B cell (primary cell): ENCODE data around the gene GALNT11. TPM values are rescaled to one million over a fixed set of nuclear protein-coding genes. Genes with fewer than 3 reads are reported as not detected.
A peak's percentile ranks its signal among the peaks of the same experiment; 100 is the strongest.

Experiments used
- ATAC-seq: fragments of 200-7000 bp; cut with Tn5 transposase; one replicate; pipeline ENCODE4 v1.10.0; 2021; ENCODE audit warnings: low read depth, mild to moderate bottlenecking, moderate number of reproducible peaks, moderate library complexity
- CTCF ChIA-PET: fragments of 350-600 bp; sonication (Branson Sonifier 250); formaldehyde crosslinking; loops from one replicate; lab custom pipeline; 2021; ENCODE audit warnings: antibody characterized with exemption, inconsistent platforms; lab: Charles Lee
- POLR2A ChIA-PET: fragments of 350-600 bp; sonication (Branson Sonifier 250); formaldehyde crosslinking; loops from one replicate; lab custom pipeline; 2021; ENCODE audit warnings: antibody characterized with exemption; lab: Charles Lee
- DNase-seq: peaks from one replicate; pipeline ENCODE4 v3.0.0; 2013
- H2AFZ ChIP-seq: 2 replicates; pipeline ENCODE4 v1.6.1; 2012; ENCODE audit warnings: mild to moderate bottlenecking, low read depth, low read length; ENCODE audit not compliant: insufficient read depth, poor library complexity, severe bottlenecking
- H3K27ac ChIP-seq, 2 donors: 1 replicate in 1 of 2; 2 replicates in 1 of 2; pipeline ENCODE4 v1.5.1; 2012 to 2013; ENCODE audit warnings: low read length in 2 of 2, mild to moderate bottlenecking in 2 of 2, moderate library complexity in 1 of 2
- H3K27me3 ChIP-seq, 4 experiments: fragments of 200-600 bp in 1 of 4; sonication (generic) in 1 of 4; replicated peaks in 1 of 4; 1 replicate in 2 of 4; 2 replicates in 2 of 4; pipeline versions ENCODE4 v1.6.1 to v1.7.0; 2013 to 2016; ENCODE audit warnings: low read length in 3 of 4, mild to moderate bottlenecking in 2 of 4, mixed read lengths in 1 of 4, moderate library complexity in 1 of 4; ENCODE audit not compliant: insufficient read depth in 4 of 4, control insufficient read depth in 3 of 4; ENCODE audit errors: control extremely low read depth in 1 of 4
- H3K36me3 ChIP-seq, 2 experiments: replicated peaks in 1 of 2; 1 replicate in 1 of 2; 2 replicates in 1 of 2; pipeline versions ENCODE4 v1.6.1 to v1.7.1; 2013; ENCODE audit warnings: low read length in 1 of 2; ENCODE audit not compliant: insufficient read depth in 2 of 2, control insufficient read depth in 1 of 2; ENCODE audit errors: control extremely low read depth in 1 of 2, extremely low read depth in 1 of 2
- H3K4me1 ChIP-seq, 2 donors: fragments of 200-600 bp in 1 of 2; sonication (generic) in 1 of 2; 1 replicate in 1 of 2; 2 replicates in 1 of 2; pipeline versions ENCODE4 v1.5.1 to v1.6.1; 2013 to 2017; ENCODE audit warnings: low read length in 2 of 2; ENCODE audit not compliant: control insufficient read depth in 2 of 2, insufficient read depth in 2 of 2
- H3K4me2 ChIP-seq: replicated peaks from 2 replicates; pipeline ENCODE3; 2012; ENCODE audit warnings: mild to moderate bottlenecking, low read depth, low read length; ENCODE audit not compliant: poor library complexity, severe bottlenecking
- H3K4me3 ChIP-seq, 5 experiments: fragments of 200-600 bp in 1 of 5; sonication (generic) in 1 of 5; 1 replicate in 3 of 5; 2 replicates in 2 of 5; pipeline versions ENCODE4 v1.5.1 to v1.7.0; 2011 to 2016; ENCODE audit warnings: low read length in 4 of 5, mild to moderate bottlenecking in 4 of 5, low read depth in 2 of 5, control low read depth in 1 of 5, moderate library complexity in 1 of 5; ENCODE audit not compliant: insufficient read depth in 1 of 5; ENCODE audit errors: control extremely low read depth in 1 of 5, extremely low read depth in 1 of 5
- H3K79me2 ChIP-seq: fragments of 200-600 bp; sonication (generic); one replicate; pipeline ENCODE4 v1.6.0; 2016; ENCODE audit warnings: low read length; ENCODE audit not compliant: control insufficient read depth, insufficient read depth
- H3K9ac ChIP-seq: fragments of 200-600 bp; sonication (generic); 2 replicates; pipeline ENCODE4 v1.6.1; 2017; ENCODE audit warnings: mild to moderate bottlenecking, low read length, moderate library complexity
- H3K9me3 ChIP-seq, 3 donors: one replicate each; pipeline versions ENCODE4 v1.6.1 to v1.7.1; 2013; ENCODE audit warnings: low read length in 2 of 3; ENCODE audit not compliant: control insufficient read depth in 2 of 3, insufficient read depth in 1 of 3; ENCODE audit errors: control extremely low read depth in 1 of 3
- H4K20me1 ChIP-seq: 2 replicates; pipeline ENCODE4 v1.6.0; 2012; ENCODE audit warnings: mild to moderate bottlenecking, low read length; ENCODE audit not compliant: insufficient read depth, control insufficient read depth, poor library complexity, severe bottlenecking
- H3K27ac Mint-ChIP-seq: one replicate; pipeline ENCODE4 v1.8.0; 2021; ENCODE audit warnings: mixed read lengths
- H3K27me3 Mint-ChIP-seq: one replicate; pipeline ENCODE4 v1.8.0; 2021; ENCODE audit warnings: mixed read lengths
- H3K4me1 Mint-ChIP-seq: one replicate; pipeline ENCODE4 v1.8.0; 2021; ENCODE audit warnings: mixed read lengths
- H3K4me3 Mint-ChIP-seq: one replicate; pipeline ENCODE4 v1.8.0; 2021; ENCODE audit warnings: mixed read lengths
- H3K9me3 Mint-ChIP-seq: one replicate; pipeline ENCODE4 v1.8.0; 2022; ENCODE audit warnings: mixed read lengths; ENCODE audit not compliant: insufficient read depth
- EZH2 ChIP-seq: IDR thresholded peaks from 2 replicates; pipeline ENCODE4 v1.6.1; 2012; ENCODE audit warnings: borderline replicate concordance, low read depth, mild to moderate bottlenecking, moderate library complexity, low read length; ENCODE audit not compliant: insufficient read depth, poor library complexity, severe bottlenecking
- WGBS: methylation state at CpG from one replicate; pipeline ENCODE4 v1.1.5; 2013; ENCODE audit warnings: missing lambda C conversion rate; ENCODE audit not compliant: insufficient coverage; 5-methylcytosine and 5-hydroxymethylcytosine counted together
- intact Hi-C: fragments of 100-400 bp; cut with micrococcal nuclease; formaldehyde crosslinking; loops from one replicate; pipeline ENCODE4 v1.10.0; 2022
- polyA plus RNA-seq: library from polyadenylated mRNA; depleted of rRNA; stranded (reverse); fragments of >200 nt; gene quantifications from 2 replicates; pipeline ENCODE4 v1.2.3, GENCODE V29; 2012
- total RNA-seq, 2 donors: library from RNA; stranded (reverse); fragments of 120-200 nt in 1 of 2; gene quantifications; 1 replicate in 1 of 2; 2 replicates in 1 of 2; pipeline versions ENCODE4 v1.2.3 to v1.2.4, GENCODE V29; 2013 to 2022
- TF ChIP-seq, protein P1 (sequence below): fragments of 200-600 bp; IDR thresholded peaks from one replicate; pipeline ENCODE4 v1.8.0; 2022; ENCODE audit warnings: antibody characterized with exemption, mild to moderate bottlenecking

GALNT11 gene
- total and polyA plus RNA-seq, 2 donors (not counting 1 experiment from before 2014, with no cell fraction given) = 13.8 to 14.5 TPM

DNA sequence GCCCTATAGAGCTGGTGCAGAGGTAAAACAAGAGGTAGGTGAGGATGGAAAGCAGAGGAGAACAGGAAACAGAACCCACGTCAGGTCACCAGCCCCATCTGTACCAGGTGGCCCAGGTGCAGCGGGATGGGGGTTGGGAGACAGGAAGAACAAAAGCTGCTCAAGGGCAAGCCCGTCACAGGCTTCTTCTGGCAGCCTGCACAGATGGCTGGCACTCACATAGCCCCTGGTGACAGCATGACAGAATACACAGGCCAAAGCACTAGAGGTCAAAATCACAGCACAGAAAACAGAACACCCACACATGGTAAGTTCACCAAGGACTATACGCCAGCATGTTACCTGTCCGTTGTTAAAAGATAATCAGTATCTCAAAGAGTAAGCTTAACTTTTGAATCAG lies 126.8 kb downstream of the GALNT11 start:
- intact Hi-C loops = no loop called here
- no peaks in the 10 kb centered on the region for H3K9me3 Mint-ChIP-seq
- no peak overlapping the region for H3K4me3 ChIP-seq
- DNase-seq (no peak), ATAC-seq (no peak)
- H4K20me1 ChIP-seq = no peaks in the 10 kb centered on the region
- peaks cover 3% of the 10 kb centered on the region for H3K79me2 ChIP-seq
- H3K9ac ChIP-seq = no peak overlapping the region
- ChIA-PET CTCF (no interaction called here), POLR2A (no interaction called here)
- H3K27ac ChIP-seq = no peak overlapping the region
- H3K4me1 Mint-ChIP-seq = peaks cover 2% of the 10 kb centered on the region
- no peak overlapping the region for H2AFZ ChIP-seq
- no peak overlapping the region for H3K4me2 ChIP-seq
- no peaks in the 10 kb centered on the region for H3K27me3 ChIP-seq
- H3K4me3 Mint-ChIP-seq = no peak overlapping the region
- WGBS = 79% methylated on average over 3 of the region's 5 CpGs
- no peaks in the 10 kb centered on the region for H3K9me3 ChIP-seq
- peaks cover 28 to 93% of the 10 kb centered on the region in 2 experiments for H3K36me3 ChIP-seq
- H3K4me1 ChIP-seq = no peaks in the 10 kb centered on the region
- peak overlapping the region; percentile 6 for H3K27ac Mint-ChIP-seq
- no peaks in the 10 kb centered on the region for H3K27me3 Mint-ChIP-seq
- TF ChIP-seq, protein P1, sequence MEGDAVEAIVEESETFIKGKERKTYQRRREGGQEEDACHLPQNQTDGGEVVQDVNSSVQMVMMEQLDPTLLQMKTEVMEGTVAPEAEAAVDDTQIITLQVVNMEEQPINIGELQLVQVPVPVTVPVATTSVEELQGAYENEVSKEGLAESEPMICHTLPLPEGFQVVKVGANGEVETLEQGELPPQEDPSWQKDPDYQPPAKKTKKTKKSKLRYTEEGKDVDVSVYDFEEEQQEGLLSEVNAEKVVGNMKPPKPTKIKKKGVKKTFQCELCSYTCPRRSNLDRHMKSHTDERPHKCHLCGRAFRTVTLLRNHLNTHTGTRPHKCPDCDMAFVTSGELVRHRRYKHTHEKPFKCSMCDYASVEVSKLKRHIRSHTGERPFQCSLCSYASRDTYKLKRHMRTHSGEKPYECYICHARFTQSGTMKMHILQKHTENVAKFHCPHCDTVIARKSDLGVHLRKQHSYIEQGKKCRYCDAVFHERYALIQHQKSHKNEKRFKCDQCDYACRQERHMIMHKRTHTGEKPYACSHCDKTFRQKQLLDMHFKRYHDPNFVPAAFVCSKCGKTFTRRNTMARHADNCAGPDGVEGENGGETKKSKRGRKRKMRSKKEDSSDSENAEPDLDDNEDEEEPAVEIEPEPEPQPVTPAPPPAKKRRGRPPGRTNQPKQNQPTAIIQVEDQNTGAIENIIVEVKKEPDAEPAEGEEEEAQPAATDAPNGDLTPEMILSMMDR = no peak
- no peak for TF ChIP-seq EZH2

- Histone ChIP-seq H3K4me3 (peak overlapping the region in 3 of 5 experiments; percentile 18 to 48 (median 36)), H3K9ac (peak overlapping the region; percentile 48), H2AFZ (peak overlapping the region; percentile 53), H3K4me1 (peaks cover 29 to 31% of the 10 kb centered on the region in 2 donors), H3K79me2 (peaks cover 3% of the 10 kb centered on the region), H4K20me1 (no peaks in the 10 kb centered on the region), H3K27ac (peak overlapping the region; percentile 86 to 87), H3K27me3 (no peaks in the 10 kb centered on the region), H3K36me3 (peaks cover 11 to 53% of the 10 kb centered on the region in 2 experiments), H3K9me3 (no peaks in the 10 kb centered on the region), H3K4me2 (peak overlapping the region; percentile 70)
- H3K4me1 Mint-ChIP-seq = peaks cover 40% of the 10 kb centered on the region
- ATAC-seq (peak; percentile 90), DNase-seq (peak; percentile 86)
- peak overlapping the region; percentile 89 for H3K27ac Mint-ChIP-seq
- intact Hi-C loops = loop anchor here (2.0 to 5.0 kb wide), 6 partner anchors 18 to 548 kb away; partner anchors contain the start of genes GALNT11 and PRKAG2
- H3K9me3 Mint-ChIP-seq = no peaks in the 10 kb centered on the region
- H3K27me3 Mint-ChIP-seq = no peaks in the 10 kb centered on the region
- CTCF ChIA-PET = interaction anchor here (2.3 kb wide), 1 partner anchor 548 kb away, joined by 8 read pairs; no protein-coding TSS in a partner anchor
- no peak for TF ChIP-seq EZH2
- TF ChIP-seq, protein P1 = no peak
- no CpG with 5 or more reads among the region's 11 CpGs for WGBS
- H3K4me3 Mint-ChIP-seq = peak overlapping the region; percentile 67
- POLR2A ChIA-PET = interaction anchor here (0.7 to 1.2 kb wide), 5 partner anchors 9 to 282 kb away, joined by 3 to 4 read pairs (median 3); partner anchors contain the start of gene PRKAG2
Measured at GRCh38 chr7:152158801-152159587, 133.5 kb downstream of the GALNT11 start.
